Measurements from ENCODE around the gene ZRANB3.

- TF ChIP-seq POLR2A (IDR thresholded peaks at IDR 0.05) (no peak), CTCF (IDR thresholded peaks at IDR 0.05) (no peak)
Measured at GRCh38 chr2:135409436-135409835, 121.6 kb downstream of the ZRANB3 start.
